Stimulated activated CD8-positive, alpha-beta memory T cell treated with anti-CD3 and anti-CD28 coated beads, Interleukin-7, amount 100 ng/mL, for 24 hours (primary cell): ENCODE data around the gene CCDC190.
"Not testable (repeated sequence)": the region's sequence is repeated elsewhere in the genome, so short reads cannot be mapped to it uniquely, and the experiment has no call there.

ENCODE experiments used
- DNase-seq: peaks from one replicate; pipeline ENCODE4 v3.0.0-alpha.2; 2020; ENCODE audit warnings: low read depth

Gene CCDC190

GRCh38 chr1:162832470-162832869, 28.5 kb downstream of the CCDC190 start:
- DNase-seq, result no peak

- no peak for DNase-seq
Measured at GRCh38 chr1:162829268-162829667, 31.7 kb downstream of the CCDC190 start.

GRCh38 chr1:162823771-162824525, 37.0 kb downstream of the CCDC190 start:
- DNase-seq, result no peak

- DNase-seq, result no peak
Measured at GRCh38 chr1:162823231-162823630, 37.7 kb downstream of the CCDC190 start.

GRCh38 chr1:162822391-162823200, 38.4 kb downstream of the CCDC190 start:
- no peak for DNase-seq

- not testable (repeated sequence) for DNase-seq
Measured at GRCh38 chr1:162818666-162819065, 42.3 kb downstream of the CCDC190 start.

GRCh38 chr1:162818136-162818535, 42.8 kb downstream of the CCDC190 start:
- not testable (repeated sequence) for DNase-seq

- not testable (repeated sequence) for DNase-seq
Measured at GRCh38 chr1:162812357-162812756, 48.6 kb downstream of the CCDC190 start.

- not testable (repeated sequence) for DNase-seq
Measured at GRCh38 chr1:162807503-162807902, 53.5 kb downstream of the CCDC190 start.
